HepG2 (cell line): ENCODE data around the gene SS18L1. TPM values are rescaled to one million over a fixed set of nuclear protein-coding genes. Genes with fewer than 3 reads are reported as not detected.

ENCODE experiments used
- CCDC6 ChIP-seq: sonication (generic); formaldehyde crosslinking; IDR thresholded peaks from 2 replicates; pipeline ENCODE4 v1.8.1; 2022; ENCODE audit warnings: mild to moderate bottlenecking, missing genetic modification reagents, moderate library complexity
- CEBPG ChIP-seq: IDR thresholded peaks from 2 replicates; pipeline ENCODE4 v1.6.1; 2016
- GABPA ChIP-seq, 2 experiments: IDR thresholded peaks; 2 replicates each; pipeline ENCODE4 v1.6.1; 2011 to 2016; ENCODE audit warnings: low read depth in 2 of 2, low read length in 1 of 2, missing biosample characterization in 1 of 2, missing genetic modification characterization in 1 of 2
- IRX3 ChIP-seq: sonication (generic); formaldehyde crosslinking; IDR thresholded peaks from 2 replicates; pipeline ENCODE4 v1.8.1; 2023; ENCODE audit warnings: mild to moderate bottlenecking, low read depth, missing genetic modification reagents, borderline replicate concordance
- JUND ChIP-seq: sonication (generic); formaldehyde crosslinking; IDR thresholded peaks from 2 replicates; pipeline ENCODE4 v1.8.0; 2022; ENCODE audit warnings: mild to moderate bottlenecking, missing genetic modification reagents
- KDM6A ChIP-seq: IDR thresholded peaks from 2 replicates; pipeline ENCODE4 v1.6.1; 2016; ENCODE audit warnings: low read depth
- POGZ ChIP-seq: sonication (generic); formaldehyde crosslinking; IDR thresholded peaks from 2 replicates; pipeline ENCODE4 v1.4.0; 2020; ENCODE audit warnings: mild to moderate bottlenecking, missing genetic modification reagents
- REL ChIP-seq: sonication (generic); formaldehyde crosslinking; conservative IDR thresholded peaks from 2 replicates; pipeline ENCODE4 v1.8.0; 2022; ENCODE audit warnings: mild to moderate bottlenecking, missing genetic modification reagents, moderate library complexity
- REPIN1 ChIP-seq: sonication (generic); formaldehyde crosslinking; IDR thresholded peaks from 2 replicates; pipeline ENCODE4 v1.8.0; 2022; ENCODE audit warnings: missing genetic modification reagents, low read depth, mild to moderate bottlenecking, borderline replicate concordance
- RFX1 ChIP-seq: fragments of 450-650 bp; IDR thresholded peaks from 2 replicates; pipeline ENCODE4 v1.6.1; 2017
- RXRA ChIP-seq: sonication (generic); formaldehyde crosslinking; IDR thresholded peaks from 2 replicates; pipeline ENCODE4 v1.5.1; 2020; ENCODE audit warnings: missing genetic modification reagents
- SRSF9 ChIP-seq: fragments of 200-400 bp; formaldehyde crosslinking; IDR thresholded peaks from 2 replicates; pipeline ENCODE4 v1.6.1; 2018; ENCODE audit warnings: borderline replicate concordance, mild to moderate bottlenecking, low read depth, low read length; ENCODE audit not compliant: insufficient read depth, poor library complexity, severe bottlenecking
- TEAD2 ChIP-seq: sonication (generic); formaldehyde crosslinking; IDR thresholded peaks from 2 replicates; pipeline ENCODE4 v1.9.0; 2021; ENCODE audit warnings: missing genetic modification reagents
- TRAFD1 ChIP-seq: sonication (generic); formaldehyde crosslinking; IDR thresholded peaks from 2 replicates; pipeline ENCODE4 v1.5.1; 2020; ENCODE audit warnings: missing genetic modification reagents, mild to moderate bottlenecking, borderline replicate concordance
- XRCC5 ChIP-seq: fragments of 200-400 bp; formaldehyde crosslinking; optimal IDR thresholded peaks from 2 replicates; pipeline ENCODE3; 2017; ENCODE audit warnings: mild to moderate bottlenecking, low read length
- ZBTB3 ChIP-seq: sonication (generic); formaldehyde crosslinking; IDR thresholded peaks from 2 replicates; pipeline ENCODE4 v1.4.0; 2020; ENCODE audit warnings: low read depth, mild to moderate bottlenecking, moderate library complexity, missing genetic modification reagents, borderline replicate concordance
- ZBTB46 ChIP-seq: sonication (generic); formaldehyde crosslinking; IDR thresholded peaks from 2 replicates; pipeline ENCODE4 v1.4.0; 2020; ENCODE audit warnings: mild to moderate bottlenecking, missing genetic modification reagents, borderline replicate concordance
- ZFP82 ChIP-seq: sonication (generic); formaldehyde crosslinking; IDR thresholded peaks from 2 replicates; pipeline ENCODE4 v1.5.1; 2020; ENCODE audit warnings: mild to moderate bottlenecking, missing genetic modification reagents, borderline replicate concordance
- ZMYM3 ChIP-seq: sonication (generic); formaldehyde crosslinking; IDR thresholded peaks from 2 replicates; pipeline ENCODE4 v1.5.1; 2020; ENCODE audit warnings: mild to moderate bottlenecking, missing genetic modification reagents
- ZNF124 ChIP-seq: sonication (generic); formaldehyde crosslinking; IDR thresholded peaks from 2 replicates; pipeline ENCODE4 v1.4.0; 2020; ENCODE audit warnings: missing genetic modification reagents
- ZNF292 ChIP-seq: sonication (generic); formaldehyde crosslinking; IDR thresholded peaks from 2 replicates; pipeline ENCODE4 v1.8.1; 2022; ENCODE audit warnings: mild to moderate bottlenecking, low read depth, missing genetic modification reagents, borderline replicate concordance
- ZNF317 ChIP-seq: sonication (generic); formaldehyde crosslinking; IDR thresholded peaks from 2 replicates; pipeline ENCODE4 v1.5.0; 2020; ENCODE audit warnings: mild to moderate bottlenecking, missing genetic modification reagents
- ZNF446 ChIP-seq: sonication (generic); formaldehyde crosslinking; IDR thresholded peaks from 2 replicates; pipeline ENCODE4 v1.5.0; 2020; ENCODE audit warnings: mild to moderate bottlenecking, missing genetic modification reagents
- ZNF468 ChIP-seq: sonication (generic); formaldehyde crosslinking; IDR thresholded peaks from 2 replicates; pipeline ENCODE4 v1.8.0; 2022; ENCODE audit warnings: mild to moderate bottlenecking, moderate library complexity, missing genetic modification reagents
- ZNF7 ChIP-seq: IDR thresholded peaks from 2 replicates; pipeline ENCODE4 v1.6.1; 2016; ENCODE audit warnings: missing biosample characterization, missing genetic modification reagents
- ZNF710 ChIP-seq: sonication (generic); formaldehyde crosslinking; IDR thresholded peaks from 2 replicates; pipeline ENCODE4 v1.5.0; 2020; ENCODE audit warnings: mild to moderate bottlenecking, missing genetic modification reagents, borderline replicate concordance
- polyA plus RNA-seq, 8 experiments: library from polyadenylated mRNA; depleted of rRNA in 3 of 8; stranded (reverse) in 7 of 8; unstranded in 1 of 8; fragments of >200 nt; fragmentation: Illumina TruSeq in 4 of 8; extraction: Trizol in 4 of 8; gene quantifications; 2 replicates each; pipeline versions ENCODE4 v1.2.1 to v1.2.3, GENCODE V29; 2011 to 2016; ENCODE audit warnings: low read depth in 4 of 8, missing spikeins in 1 of 8, mixed read lengths in 1 of 8; ENCODE audit not compliant: insufficient read depth in 1 of 8
- total RNA-seq, 5 experiments: library from RNA; depleted of rRNA; stranded (reverse); fragments of >200 nt; fragmentation: Illumina TruSeq; extraction: Trizol; gene quantifications; 2 replicates each; pipeline ENCODE4 v1.2.3, GENCODE V29; 2016; ENCODE audit warnings: low read depth in 1 of 5

Gene SS18L1
- total and polyA plus RNA-seq, 2 of the 13 experiments (the other 11 are each of a cell fraction or from before 2014, with no cell fraction given), result 17.8 to 27.6 TPM

- TF ChIP-seq ZNF468 (CRISPR knock-in tag) (no peak), ZBTB3 (CRISPR knock-in tag) (no peak), ZNF292 (CRISPR knock-in tag) (peak; percentile 76; the same call in 1 of the 2 replicates), SRSF9 (no peak), RXRA (CRISPR knock-in tag) (no peak), XRCC5 (peak; percentile 77), TEAD2 (no peak), IRX3 (CRISPR knock-in tag) (no peak), POGZ (CRISPR knock-in tag) (peak; percentile 18; the same call in 1 of the 2 replicates), ZNF317 (CRISPR knock-in tag) (peak; percentile 61; the same call in 1 of the 2 replicates), ZNF124 (CRISPR knock-in tag) (no peak), RFX1 (no peak), ZNF710 (CRISPR knock-in tag) (peak; percentile 19; the same call in 1 of the 2 replicates), REPIN1 (no peak; the same call in 1 of the 2 replicates), TRAFD1 (CRISPR knock-in tag) (no peak; the same call in 1 of the 2 replicates), ZNF446 (CRISPR knock-in tag) (no peak), ZFP82 (CRISPR knock-in tag) (no peak), ZBTB46 (no peak), KDM6A (CRISPR knock-in tag) (peak; percentile 78), CEBPG (CRISPR knock-in tag) (peak; percentile 41; the same call in 1 of the 2 replicates), ZMYM3 (CRISPR knock-in tag) (no peak), ZNF7 (CRISPR knock-in tag) (no peak), CCDC6 (CRISPR knock-in tag) (no peak), REL (no peak), JUND (CRISPR knock-in tag) (no peak), GABPA (IDR thresholded peaks at IDR 0.05; ENCODE audit: low read depth, low read length) (no peak), GABPA (CRISPR knock-in tag; IDR thresholded peaks at IDR 0.05; ENCODE audit: low read depth) (no peak; the same call in 1 of the 2 replicates)
Measured at GRCh38 chr20:62119591-62120364, 23.8 kb upstream of the SS18L1 start (continued).
